PC-9 (cell line): ENCODE results near the gene NARS2.

Experiments
- EZH2 ChIP-seq: fragments of 200-600 bp; sonication (generic); IDR thresholded peaks from 2 replicates; pipeline ENCODE4 v1.8.0; 2017; ENCODE audit warnings: antibody characterized with exemption, low read depth
- TF ChIP-seq, protein P1 (sequence below): fragments of 200-600 bp; sonication (generic); conservative IDR thresholded peaks from 2 replicates; pipeline ENCODE4 v1.6.1; 2017; ENCODE audit warnings: mixed run types, antibody characterized with exemption, mild to moderate bottlenecking, moderate library complexity

DNA sequence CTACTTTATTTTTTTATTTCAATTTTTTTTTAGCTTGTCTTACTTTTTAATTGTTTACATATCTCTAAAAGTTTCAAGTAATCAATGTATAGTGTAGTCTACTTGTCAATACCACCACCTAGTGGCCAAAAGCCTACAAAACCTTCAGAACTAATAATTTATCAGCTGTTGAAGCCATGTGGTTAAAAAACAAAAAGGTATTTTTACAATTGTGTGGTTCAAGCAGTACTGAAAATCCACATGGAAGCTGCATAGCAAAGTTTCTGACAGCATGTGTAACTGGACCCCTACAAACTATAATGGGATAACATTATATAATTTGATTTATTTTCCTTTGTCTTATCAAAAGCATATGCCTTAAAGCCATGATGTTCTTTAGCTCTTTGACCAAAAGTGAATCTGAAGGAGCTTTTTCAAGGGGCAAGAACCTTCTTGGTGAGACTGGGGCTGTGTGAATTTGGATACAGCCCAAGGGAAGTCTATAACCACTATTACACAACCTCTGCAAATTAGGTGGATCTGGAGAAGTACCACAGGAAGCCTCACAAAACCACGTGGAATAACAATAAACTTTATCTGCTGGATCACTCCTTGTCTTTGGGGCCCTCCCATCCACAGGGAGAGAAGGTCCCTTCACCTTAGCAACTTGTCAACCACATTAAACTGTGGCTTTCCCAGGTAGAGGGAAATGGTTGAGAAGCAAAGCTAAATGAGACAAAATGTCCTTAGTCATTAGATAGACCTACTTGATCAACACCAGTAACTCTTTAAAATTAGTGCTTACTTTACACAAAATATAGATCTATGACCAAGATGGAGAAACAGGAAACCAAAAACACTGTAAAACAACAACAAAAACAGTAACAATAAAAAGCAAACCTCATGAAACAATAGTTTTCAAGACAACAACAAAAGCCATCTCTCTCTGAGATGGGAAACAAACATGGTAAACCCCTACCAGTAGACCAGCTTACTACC is 9.9 kb downstream of the NARS2 start:
- no peak for TF ChIP-seq EZH2
- TF ChIP-seq, protein P1, sequence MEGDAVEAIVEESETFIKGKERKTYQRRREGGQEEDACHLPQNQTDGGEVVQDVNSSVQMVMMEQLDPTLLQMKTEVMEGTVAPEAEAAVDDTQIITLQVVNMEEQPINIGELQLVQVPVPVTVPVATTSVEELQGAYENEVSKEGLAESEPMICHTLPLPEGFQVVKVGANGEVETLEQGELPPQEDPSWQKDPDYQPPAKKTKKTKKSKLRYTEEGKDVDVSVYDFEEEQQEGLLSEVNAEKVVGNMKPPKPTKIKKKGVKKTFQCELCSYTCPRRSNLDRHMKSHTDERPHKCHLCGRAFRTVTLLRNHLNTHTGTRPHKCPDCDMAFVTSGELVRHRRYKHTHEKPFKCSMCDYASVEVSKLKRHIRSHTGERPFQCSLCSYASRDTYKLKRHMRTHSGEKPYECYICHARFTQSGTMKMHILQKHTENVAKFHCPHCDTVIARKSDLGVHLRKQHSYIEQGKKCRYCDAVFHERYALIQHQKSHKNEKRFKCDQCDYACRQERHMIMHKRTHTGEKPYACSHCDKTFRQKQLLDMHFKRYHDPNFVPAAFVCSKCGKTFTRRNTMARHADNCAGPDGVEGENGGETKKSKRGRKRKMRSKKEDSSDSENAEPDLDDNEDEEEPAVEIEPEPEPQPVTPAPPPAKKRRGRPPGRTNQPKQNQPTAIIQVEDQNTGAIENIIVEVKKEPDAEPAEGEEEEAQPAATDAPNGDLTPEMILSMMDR, result peak; percentile 97
